Kidney capillary endothelial cell (primary cell): ENCODE results near the gene DTNB.
"Not testable (repeated sequence)": the region's sequence is repeated elsewhere in the genome, so short reads cannot be mapped to it uniquely, and the experiment has no call there.

Source experiments
- DNase-seq: peaks from one replicate; pipeline ENCODE4 v3.0.0-alpha.2; 2018; ENCODE audit warnings: low spot score

DTNB gene

DNA sequence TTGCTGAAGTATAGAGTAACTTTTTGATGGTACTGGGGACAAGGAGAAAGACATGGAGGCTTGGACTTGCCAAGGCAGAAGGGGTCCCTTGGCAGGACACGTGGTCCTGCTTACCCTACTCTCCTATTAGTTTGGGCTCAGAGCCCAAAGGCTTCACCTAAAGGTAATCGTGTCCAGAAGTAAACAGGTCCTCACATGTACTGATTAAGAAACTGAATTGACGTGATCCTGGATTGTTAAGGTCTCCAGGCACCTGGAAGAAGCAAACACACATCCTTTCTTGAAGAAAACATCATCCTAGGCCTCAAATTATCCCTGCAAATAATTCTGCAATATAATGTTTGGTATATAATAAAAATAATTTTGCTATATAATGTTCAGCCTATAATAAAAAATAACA, 50.0 kb downstream of the DTNB start:
- no peak for DNase-seq

DNA sequence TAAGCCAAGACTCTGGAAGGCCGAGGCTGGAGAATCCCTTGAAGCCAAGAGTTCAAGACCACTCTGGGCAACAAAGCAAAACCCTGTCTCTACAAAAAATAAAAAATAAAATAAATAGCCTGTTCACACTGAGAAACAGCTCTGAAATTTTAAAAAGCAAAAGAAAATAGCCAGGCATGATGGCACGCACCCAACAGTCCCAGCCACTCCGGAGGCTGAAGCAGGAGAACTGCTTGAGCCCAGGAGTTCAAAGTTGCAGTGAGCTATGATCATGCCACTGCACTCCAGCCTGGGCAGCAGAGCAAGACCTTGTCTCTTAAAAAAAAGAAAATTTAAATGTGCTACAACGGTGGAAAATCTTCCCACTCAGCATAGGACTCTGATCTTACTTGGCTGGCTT, 52.7 kb downstream of the DTNB start:
- no peak for DNase-seq

DNA sequence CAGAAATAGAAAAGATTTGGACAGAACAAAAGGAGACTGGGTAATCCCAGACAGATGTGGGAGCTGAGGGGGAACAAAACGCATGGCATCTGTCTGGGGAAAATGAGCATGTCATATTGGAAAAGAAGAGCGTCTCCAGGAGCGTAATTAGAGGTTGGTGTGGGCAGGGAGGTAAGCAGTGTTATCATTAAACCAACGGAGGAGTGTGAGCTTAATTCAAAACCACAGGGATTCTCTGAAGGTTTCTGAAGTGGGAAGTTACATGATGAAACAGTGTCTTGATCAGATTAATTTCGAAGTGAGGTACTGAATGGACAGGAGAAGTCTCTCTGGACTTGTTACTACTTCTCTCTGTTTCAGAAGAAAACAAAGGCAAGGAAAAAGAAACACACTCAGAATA, 53.3 kb downstream of the DTNB start:
- DNase-seq = no peak

DNA sequence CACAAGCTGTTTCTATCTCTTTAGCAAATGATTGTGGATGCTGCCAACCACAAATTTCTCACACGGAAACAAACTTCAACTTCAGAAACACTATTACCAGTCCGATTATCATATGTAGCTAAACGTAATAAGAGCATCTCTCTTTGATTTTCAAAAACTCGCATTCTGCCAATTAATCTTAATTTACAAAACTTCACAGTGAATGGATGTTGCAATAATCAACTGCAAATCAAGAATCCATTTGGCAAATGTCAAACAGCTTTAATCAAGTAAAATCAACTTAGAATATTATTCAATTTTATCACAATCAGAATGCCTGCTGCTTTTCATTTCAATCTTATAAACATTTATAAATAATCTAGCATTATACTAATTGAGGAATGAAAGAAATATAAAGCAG, 54.2 kb downstream of the DTNB start:
- DNase-seq = no peak

DNA sequence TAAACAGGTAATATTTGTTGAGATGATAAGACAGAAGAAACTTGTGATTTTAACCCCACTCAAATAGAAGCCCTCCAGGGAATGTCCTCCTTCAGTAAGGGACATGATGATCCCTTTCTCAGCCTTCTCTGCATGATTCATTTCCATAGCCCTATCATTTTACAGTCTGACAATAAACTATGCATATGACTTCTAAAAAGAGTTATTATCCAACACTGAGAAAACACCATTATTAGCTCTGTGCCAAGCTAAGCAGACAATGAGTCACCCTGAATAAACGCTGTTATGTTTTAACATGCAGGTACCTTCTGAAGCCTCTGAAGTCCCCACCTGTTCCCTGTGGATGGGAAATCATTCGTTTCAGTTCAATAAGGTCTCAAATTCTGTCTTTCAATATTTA, 54.7 kb downstream of the DTNB start:
- DNase-seq = peak; percentile 40

DNA sequence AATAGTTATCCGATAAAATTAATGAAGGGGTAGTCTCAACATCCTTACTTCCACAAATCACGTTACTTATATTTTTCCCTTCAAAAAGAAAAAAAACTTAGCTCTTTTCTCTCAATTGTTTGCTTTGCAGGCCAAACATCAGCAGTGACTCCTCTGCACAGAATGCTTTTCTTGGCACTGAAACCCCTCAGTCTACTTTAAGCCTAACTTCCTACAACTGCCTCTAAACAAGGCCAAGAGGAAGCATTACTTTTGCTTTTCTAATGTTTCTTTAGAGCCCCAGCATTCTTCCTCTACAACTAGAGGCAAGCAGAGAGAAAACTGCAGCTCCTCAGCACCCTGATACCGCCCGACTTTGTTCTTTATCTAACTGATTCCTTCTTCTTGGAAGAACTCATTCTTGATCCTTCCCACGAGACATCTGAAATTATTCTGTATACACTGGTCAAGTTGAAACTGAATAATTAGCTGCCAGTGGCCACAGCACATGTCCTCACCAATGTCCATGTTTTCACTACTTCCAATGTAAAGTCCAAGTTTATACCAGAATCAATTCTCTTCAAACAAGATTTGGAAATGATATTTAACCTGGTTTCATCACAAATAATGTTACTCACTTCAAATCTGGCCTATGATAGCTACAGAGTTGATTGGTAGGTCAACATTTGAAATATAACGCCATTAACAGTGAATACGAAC, 55.3 kb downstream of the DTNB start:
- peak; percentile 13 for DNase-seq

DNA sequence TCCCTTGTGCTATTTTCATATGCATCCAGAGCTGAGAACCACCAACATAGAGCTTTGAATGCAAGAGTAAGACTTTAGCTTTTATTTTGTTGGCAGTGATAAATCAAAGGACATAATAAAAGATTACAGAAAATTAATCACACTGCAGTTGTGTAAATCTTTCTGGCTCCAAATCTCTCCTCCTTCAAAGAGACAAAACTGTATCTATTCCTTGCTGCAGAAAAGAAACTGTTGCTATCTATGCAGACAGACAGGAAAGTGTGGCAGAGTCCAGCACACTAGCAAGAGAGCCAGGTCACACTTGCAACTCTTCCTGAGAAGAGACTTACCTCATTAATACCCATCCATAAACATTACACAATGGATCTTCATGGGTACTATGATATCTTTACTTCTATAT, 57.5 kb downstream of the DTNB start:
- DNase-seq = no peak

DNA sequence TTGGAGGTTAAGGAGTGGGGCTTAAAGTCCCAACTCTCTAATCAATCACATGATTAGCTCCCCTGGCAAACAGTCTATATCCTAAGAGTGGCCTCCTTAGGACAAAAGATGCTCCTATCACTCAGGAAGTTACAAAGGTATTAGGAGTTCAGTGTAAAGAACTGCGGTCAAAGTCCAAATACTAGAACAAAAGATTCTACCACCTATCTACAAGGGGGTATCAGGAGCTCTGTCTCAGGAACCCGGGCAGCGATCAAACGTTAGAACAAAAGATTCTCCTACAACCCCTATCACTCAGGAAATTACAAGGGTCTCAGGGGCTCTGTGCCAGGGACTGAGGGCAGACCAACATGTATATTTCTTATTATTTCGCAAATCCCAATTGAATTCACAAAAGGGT, 58.0 kb downstream of the DTNB start:
- no peak for DNase-seq

DNA sequence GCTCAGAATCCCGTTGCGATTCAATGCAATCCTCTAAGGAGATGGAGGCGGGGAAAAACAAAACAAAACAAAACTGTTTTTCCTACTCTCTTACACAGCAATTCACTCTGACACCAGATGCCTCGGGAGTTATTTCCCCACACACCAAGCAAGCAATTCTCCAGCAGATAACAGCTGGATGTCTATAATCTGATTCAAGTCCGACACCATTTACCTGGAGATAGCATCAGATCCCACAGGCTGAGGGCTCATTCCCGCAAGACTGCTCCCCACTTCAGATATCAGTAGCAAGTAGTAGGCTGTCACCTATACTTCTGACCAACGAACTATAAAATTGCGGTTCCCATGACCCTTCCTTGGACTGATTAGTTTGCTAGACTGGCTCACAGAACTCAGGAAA, 58.7 kb downstream of the DTNB start:
- no peak for DNase-seq

DNA sequence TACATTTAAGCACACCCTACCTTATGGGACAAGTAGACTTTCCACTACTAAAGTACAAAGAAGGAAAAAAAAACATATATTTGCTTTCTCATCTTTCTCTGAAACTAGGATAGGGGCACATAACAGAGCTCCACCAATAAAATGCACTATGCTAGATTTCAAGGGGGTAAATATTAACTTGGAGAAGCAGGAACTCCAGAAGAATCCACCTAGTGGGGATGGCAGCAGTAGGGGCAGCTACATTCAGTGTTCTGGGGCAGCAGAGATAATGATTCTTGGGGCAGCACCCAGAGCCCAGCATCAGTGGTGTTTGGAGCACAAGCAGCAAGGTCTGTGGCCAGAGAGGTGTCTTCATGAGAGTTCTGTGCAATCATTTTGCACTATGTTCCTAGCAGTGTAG, 64.7 kb downstream of the DTNB start:
- DNase-seq = no peak

DNA sequence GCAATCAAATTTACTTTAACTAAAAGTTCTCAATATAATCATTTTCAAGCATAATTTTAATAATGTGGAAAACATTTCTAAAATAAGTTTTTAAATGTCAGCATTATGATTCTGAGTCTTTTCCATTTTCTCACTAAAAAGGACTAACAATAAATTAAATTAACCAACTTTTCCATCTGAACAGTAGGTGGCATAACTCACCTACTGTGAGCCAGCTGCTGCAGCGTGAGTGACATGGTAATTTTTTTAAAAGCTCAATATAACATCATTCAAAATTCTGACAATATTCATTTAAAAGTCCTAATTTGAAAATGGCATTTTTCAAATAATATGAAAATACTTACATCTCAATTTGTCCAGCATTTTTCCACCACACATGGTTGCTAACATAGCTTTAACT, 66.5 kb downstream of the DTNB start:
- peak; percentile 40 for DNase-seq

DNA sequence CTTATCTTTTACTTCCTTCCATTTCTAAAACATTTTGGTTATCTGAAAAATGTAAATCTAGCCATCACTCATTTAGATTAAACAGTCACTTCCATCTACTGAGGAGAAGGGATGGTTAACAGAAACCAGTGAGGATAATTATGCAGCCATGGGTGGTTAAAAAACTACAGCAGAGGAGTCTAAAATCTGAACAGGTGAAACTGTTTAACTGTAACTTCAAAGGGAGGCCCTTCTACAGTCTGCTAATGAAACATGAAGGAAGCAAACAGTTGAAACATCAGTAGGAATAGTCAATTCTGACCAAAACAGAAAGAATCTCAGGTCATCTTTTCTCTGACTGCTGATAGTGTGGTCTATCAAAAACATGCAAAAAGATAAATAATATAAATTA, 71.0 kb downstream of the DTNB start:
- no peak for DNase-seq

DNA sequence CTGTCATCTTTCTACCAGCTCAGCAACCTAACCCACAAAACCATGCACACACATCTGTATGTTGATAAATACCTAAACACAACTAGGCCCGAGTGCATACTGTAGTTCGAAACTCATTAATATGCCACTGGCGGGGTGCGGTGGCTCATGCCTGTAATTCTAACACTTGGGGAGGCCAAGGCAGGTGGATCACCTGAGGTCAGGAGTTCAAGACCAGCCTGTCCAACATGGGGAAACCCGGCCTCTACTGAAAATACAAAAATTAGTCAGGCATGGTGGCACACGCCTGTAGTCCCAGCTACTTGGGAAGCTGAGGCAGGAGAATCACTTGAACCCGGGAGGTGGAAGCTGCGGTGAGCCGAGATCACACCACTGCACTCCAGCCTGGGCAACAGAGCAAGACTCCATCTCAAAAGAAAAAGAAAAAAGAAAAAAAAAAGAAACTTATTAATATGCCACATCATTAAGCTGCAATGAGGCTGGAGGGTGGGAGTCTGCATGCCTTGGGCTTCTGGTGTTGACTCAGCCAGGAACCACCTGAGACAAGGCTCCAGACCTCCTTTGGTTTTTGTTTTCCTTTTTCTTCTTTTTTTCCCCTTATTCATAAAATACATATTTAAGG, 71.6 kb downstream of the DTNB start:
- not testable (repeated sequence) for DNase-seq

DNA sequence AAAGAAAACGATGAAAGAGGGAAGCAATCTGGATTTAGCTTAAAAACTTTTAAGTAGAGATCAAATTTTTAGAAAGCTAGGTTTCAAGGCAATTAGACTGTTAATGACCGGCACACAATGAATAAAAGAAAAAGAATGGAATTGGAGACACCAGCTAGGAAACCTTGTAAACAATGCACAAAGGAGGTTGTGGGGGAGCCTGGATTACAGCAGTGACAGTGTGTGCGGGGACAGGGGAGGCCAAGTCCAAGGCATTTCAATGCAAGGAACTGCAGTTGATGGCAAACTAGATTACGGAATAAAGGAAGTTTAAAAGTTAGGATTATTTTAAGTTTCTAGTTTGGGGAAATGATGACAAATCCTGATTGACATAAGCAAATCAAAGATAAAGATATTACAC, 74.5 kb downstream of the DTNB start:
- DNase-seq = no peak

DNA sequence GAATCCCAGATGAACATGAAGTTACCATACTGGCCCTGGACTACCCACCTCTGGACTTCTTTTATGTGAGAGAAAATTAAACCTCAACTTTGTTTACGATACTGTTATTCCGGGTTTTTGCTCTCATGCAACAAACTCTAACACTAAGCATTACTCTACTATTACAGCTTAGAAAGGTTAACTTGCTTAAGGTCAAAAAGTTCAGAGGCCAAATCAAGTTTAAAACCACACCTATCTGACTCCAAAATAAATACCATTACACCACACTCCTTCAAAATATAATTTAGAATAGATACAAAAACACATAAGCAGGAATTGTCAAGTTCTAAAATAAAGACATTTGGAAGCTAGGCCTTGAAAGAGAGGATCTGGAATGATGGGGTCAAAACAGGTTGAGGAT, 75.0 kb downstream of the DTNB start:
- no peak for DNase-seq

DNA sequence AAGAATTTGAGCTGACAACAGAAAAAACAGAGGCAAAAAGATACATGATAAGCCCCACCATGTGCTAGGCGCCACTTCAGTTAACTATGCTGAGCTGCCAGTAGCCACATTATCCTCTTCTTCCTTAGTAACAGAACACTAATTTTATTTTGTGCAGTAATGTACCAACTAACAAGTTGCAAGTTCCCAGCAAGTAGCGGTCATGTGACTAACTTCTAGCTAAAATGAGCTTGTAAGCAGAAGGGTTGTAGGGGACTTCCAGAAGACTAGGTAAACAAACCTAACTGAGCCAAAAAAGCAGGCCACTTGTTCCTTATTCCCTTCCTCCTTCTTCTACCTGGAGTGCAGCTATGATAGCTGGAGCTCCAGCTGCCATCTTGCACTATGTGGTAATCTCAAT, 75.5 kb downstream of the DTNB start:
- no peak for DNase-seq

DNA sequence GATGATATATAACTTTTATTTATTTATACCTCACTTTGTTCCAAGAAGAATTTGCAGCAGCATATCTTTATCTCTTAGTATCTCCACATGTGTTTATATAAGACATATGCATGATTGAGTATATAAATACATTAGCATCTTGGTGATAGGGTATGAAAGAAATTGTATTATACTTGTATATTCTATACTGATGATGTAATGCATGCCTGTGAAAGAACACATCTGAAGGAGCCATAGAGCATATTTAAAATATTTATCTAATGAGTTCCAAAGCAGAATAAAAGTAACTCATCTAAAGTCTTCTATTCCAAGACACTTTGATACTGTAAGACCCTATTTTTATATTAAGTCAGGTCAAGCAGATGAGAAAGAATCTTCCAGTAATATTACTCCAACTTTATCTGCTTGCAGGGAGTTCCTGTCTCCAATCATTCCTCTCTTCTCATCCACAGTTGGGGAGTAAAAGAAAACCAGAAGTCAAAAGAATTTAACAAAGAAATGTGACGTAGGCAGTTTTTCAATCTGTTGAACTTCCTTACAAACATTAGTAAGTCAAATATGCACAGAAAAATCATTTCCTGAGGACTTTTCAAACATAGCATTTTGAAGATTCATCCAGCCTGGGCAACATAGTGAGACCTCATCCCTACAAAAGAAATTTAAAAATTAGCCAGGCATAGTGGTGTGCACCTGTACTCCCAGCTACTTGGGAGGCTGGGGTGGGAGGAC, 76.7 kb downstream of the DTNB start:
- DNase-seq = no peak

DNA sequence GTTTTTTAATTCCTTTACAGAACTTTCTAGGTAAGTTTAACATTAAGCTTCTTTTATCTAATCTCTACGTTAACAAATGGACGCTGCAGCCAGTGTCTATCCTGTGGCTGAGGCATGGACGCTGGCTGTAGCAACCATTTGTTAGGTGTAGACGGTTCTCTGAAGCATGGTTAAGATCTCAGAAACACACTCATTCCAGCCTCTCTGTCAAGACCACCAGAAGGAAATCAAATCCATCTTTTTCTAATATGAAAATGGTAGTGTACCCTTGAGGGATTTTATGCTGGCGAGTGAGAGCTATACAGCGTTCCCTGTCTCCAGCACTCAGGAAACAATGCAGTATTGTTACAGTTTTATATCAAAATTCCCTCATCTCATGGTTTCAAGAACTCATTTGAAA, 78.0 kb downstream of the DTNB start:
- no peak for DNase-seq

DNA sequence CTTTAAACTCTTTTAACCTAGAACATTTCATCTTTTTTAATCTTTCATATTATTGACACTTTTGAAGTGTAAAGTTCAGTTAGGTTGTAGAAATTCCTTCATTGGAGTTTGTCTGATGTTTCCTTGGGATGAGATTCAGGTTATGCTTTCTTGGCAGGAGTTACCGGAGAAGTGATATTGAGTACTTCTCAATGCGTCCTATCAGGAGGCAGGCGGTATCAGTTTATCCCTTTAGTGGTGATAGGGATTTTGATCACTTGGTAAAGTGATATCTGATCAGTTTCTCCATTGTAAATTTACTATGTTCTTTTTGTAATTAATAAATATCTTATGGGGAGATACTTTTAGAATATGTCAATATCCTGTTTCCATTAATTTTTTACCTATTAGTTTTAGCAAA, 78.4 kb downstream of the DTNB start:
- no peak for DNase-seq

DNA sequence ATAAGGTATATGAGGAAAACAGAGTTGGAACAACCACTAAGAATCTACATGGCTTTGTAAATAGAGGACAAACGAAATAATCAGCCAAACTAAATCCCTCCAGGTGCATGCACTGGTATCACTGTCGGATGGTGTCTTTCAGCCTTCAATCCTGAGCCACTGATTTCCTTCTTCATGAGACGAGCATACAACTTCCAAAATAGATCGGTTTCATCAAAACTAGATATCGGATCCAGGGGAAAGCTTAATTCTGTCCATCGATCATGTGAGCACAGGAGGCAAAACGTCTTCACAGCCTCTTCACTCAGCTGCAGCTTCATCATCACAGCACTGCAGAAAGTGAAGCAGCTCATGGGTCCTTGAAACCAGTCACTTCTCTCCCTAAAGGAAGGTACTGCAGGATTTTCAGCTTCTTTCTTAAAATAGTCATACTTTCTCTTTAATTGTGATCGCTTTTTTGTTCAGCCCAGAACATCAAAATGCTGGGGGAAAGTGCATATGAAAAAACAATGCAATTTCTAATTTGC, 80.5 kb downstream of the DTNB start:
- no peak for DNase-seq

DNA sequence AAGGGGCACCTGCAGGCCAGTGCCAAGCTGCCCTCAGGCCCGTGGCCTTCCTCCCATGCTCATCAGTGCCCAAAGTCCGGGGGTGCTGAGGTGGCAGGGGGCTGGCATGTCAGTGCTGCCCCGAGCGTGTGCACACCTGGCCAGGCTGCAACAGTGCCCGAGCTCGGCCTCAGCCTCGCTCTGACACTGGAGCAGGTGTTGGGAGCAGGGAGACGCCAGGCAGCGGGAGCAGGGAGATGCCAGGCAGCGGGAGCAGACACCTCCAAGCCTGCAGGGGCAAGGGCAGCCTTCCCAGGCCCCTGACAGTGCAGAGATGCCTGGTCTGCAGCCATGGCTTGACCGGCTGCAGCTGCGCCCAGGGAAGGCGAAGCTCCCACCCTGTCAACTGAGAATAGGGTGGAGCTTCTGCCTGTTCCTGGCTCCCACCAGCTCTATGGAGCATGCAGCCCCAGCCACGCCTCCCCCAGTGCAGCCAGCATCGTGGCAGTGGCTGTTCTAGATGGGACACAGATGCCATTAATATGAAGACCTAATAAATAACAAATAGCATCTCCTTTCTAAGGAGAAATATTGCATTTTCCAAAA, 82.4 kb downstream of the DTNB start:
- DNase-seq = no peak

DNA sequence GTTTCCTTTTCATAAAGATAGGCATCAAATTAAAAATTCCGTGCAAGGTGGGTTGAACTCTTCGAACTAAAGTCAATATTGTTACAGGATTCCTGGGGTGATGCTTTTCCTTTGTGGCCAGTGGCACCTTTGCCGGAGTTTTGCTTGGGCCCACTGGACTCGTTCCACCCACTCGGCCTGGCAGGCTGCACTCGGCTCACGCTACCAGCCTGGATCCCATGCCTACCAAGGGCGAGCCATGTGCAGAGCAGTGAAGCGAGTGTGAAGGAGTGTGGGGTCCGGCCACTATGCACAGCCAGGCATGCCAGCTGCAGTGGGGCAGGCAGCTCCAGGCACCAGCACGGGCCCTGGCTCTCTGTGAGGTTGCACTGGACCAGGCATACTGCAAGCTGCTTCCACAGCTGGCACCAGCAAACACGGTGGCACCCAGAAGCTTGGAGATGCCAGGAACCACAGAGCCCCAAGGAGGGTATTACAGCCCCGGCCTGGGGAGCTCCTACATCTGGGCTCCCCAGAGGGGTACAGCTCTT, 83.6 kb downstream of the DTNB start:
- no peak for DNase-seq

DNA sequence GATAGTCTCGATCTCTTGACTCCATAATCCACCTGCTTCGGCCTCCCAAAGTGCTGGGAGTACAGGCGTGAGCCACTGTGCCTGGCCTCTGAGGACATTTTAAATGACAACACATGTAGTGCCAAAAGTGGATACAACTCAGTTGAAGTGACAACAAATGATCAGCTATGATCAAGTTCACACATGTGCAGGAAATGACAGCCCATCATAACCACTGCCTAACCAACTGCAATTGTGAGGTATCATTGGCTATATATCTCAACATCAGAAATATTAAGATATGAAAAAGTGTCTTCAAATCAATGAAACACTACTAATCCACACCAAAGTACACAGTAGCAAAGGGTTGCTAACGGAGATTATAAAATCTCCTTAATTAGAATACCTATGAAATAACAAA, 84.8 kb downstream of the DTNB start:
- no peak for DNase-seq
